ENCODE results near the gene RCSD1.

RCSD1 gene

GRCh38 chr1:167593860-167594259 lies 36.2 kb upstream of the RCSD1 start:
- H3K9ac ChIP-seq, result no peak overlapping the region

GRCh38 chr1:167594822-167595221 lies 35.2 kb upstream of the RCSD1 start:
- no peaks in the 10 kb centered on the region for H3K27me3 ChIP-seq (ENCODE audit: insufficient read depth, low read depth)
- no peak overlapping the region for H3K4me3 ChIP-seq (IDR thresholded peaks at IDR 0.05; ENCODE audit: insufficient read depth, low read depth, low read length)
- no peak for TF ChIP-seq CTCF (conservative IDR thresholded peaks at IDR 0.05; ENCODE audit: low read depth, low read length)

More at GRCh38 chr1:167593860-167594259, 36.2 kb upstream of the RCSD1 start:
- no peak for TF ChIP-seq CTCF (conservative IDR thresholded peaks at IDR 0.05; ENCODE audit: low read depth, low read length)
- H4K20me1 ChIP-seq (ENCODE audit: insufficient read depth), result no peaks in the 10 kb centered on the region
- no peaks in the 10 kb centered on the region for H3K27me3 ChIP-seq (ENCODE audit: insufficient read depth, low read depth)
- H3K4me1 ChIP-seq (ENCODE audit: low read depth, poor library complexity, severe bottlenecking), result no peaks in the 10 kb centered on the region
- no peak overlapping the region for H3K4me3 ChIP-seq (IDR thresholded peaks at IDR 0.05; ENCODE audit: insufficient read depth, low read depth, low read length)
- H2AFZ ChIP-seq (ENCODE audit: low read depth), result no peak overlapping the region
- H3K79me2 ChIP-seq (ENCODE audit: insufficient read depth, low read depth), result no peaks in the 10 kb centered on the region
- H3K4me2 ChIP-seq, result no peak overlapping the region
- no peaks in the 10 kb centered on the region for H3K36me3 ChIP-seq (ENCODE audit: insufficient read depth)
- H3K27ac ChIP-seq, result no peak overlapping the region

GRCh38 chr1:167599957-167600581 lies 30.0 kb upstream of the RCSD1 start:
- H4K20me1 ChIP-seq (ENCODE audit: insufficient read depth), result no peaks in the 10 kb centered on the region

More at GRCh38 chr1:167594822-167595221, 35.2 kb upstream of the RCSD1 start:
- H3K79me2 ChIP-seq (ENCODE audit: insufficient read depth, low read depth), result no peaks in the 10 kb centered on the region
- no peaks in the 10 kb centered on the region for H3K36me3 ChIP-seq (ENCODE audit: insufficient read depth)
- H2AFZ ChIP-seq (ENCODE audit: low read depth), result no peak overlapping the region
- no peaks in the 10 kb centered on the region for H4K20me1 ChIP-seq (ENCODE audit: insufficient read depth)
- H3K27ac ChIP-seq, result no peak overlapping the region
- H3K4me2 ChIP-seq, result no peak overlapping the region
- H3K9ac ChIP-seq, result no peak overlapping the region
- H3K4me1 ChIP-seq (ENCODE audit: low read depth, poor library complexity, severe bottlenecking), result peaks cover 3% of the 10 kb centered on the region

GRCh38 chr1:167601442-167602383 lies 28.3 kb upstream of the RCSD1 start:
- H3K4me3 ChIP-seq (IDR thresholded peaks at IDR 0.05; ENCODE audit: insufficient read depth, low read depth, low read length), result no peak overlapping the region
- H3K4me2 ChIP-seq, result no peak overlapping the region
- no peaks in the 10 kb centered on the region for H4K20me1 ChIP-seq (ENCODE audit: insufficient read depth)
- no peaks in the 10 kb centered on the region for H3K27me3 ChIP-seq (ENCODE audit: insufficient read depth, low read depth)
- no peaks in the 10 kb centered on the region for H3K36me3 ChIP-seq (ENCODE audit: insufficient read depth)
- TF ChIP-seq CTCF (conservative IDR thresholded peaks at IDR 0.05; ENCODE audit: low read depth, low read length), result no peak
- no peak overlapping the region for H2AFZ ChIP-seq (ENCODE audit: low read depth)
- no peak overlapping the region for H3K9ac ChIP-seq
- H3K4me1 ChIP-seq (ENCODE audit: low read depth, poor library complexity, severe bottlenecking), result peaks cover 23% of the 10 kb centered on the region
- no peak overlapping the region for H3K27ac ChIP-seq
- H3K79me2 ChIP-seq (ENCODE audit: insufficient read depth, low read depth), result no peaks in the 10 kb centered on the region

More at GRCh38 chr1:167599957-167600581, 30.0 kb upstream of the RCSD1 start:
- Histone ChIP-seq H3K4me3 (IDR thresholded peaks at IDR 0.05; ENCODE audit: insufficient read depth, low read depth, low read length) (peak overlapping the region; percentile 79), H3K4me1 (ENCODE audit: low read depth, poor library complexity, severe bottlenecking) (peaks cover 23% of the 10 kb centered on the region), H3K4me2 (peak overlapping the region; percentile 84), H3K9ac (peak overlapping the region; percentile 14; the same call in 1 of the 2 replicates), H3K79me2 (ENCODE audit: insufficient read depth, low read depth) (no peaks in the 10 kb centered on the region), H3K27me3 (ENCODE audit: insufficient read depth, low read depth) (no peaks in the 10 kb centered on the region), H2AFZ (ENCODE audit: low read depth) (peak overlapping the region; percentile 41), H3K36me3 (ENCODE audit: insufficient read depth) (no peaks in the 10 kb centered on the region), H3K27ac (peak overlapping the region; percentile 37)
- peak; percentile 75 for TF ChIP-seq CTCF (conservative IDR thresholded peaks at IDR 0.05; ENCODE audit: low read depth, low read length)
